Kidney glomerular epithelial cell (primary cell): ENCODE data around the gene SP9.

Source experiments
- DNase-seq: peaks from one replicate; lab custom pipeline; 2025; lab: John Stamatoyannopoulos, UW

SP9 gene

DNA sequence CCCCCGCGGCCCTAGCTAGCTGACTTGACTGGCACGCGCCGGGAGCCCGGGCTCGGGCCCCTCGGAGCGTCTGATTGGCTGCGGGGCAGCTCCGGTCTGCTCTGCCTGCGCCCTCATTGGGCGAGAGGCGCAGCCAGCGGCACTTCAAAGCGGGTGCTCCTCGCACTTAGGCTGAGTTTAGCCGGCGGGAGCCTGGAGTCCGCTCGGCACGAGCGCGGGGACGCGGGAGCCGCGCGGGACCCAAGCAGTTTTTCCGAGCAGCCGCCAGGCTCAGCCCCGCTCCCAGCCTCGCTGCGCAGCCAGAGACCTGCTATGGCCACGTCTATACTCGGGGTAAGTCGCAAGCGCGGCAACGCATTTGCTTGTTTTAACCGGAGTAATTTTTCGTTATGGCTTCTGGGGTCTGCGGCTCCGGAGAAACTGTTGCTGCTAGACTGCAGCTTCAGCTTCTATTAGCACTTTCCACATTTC, at the start of gene SP9:
TSS of gene SP9 (plus strand) at position 174 of the 471 bp plus-strand sequence. CDS start at position 313, 139 bp downstream.
- no peak for DNase-seq

DNA sequence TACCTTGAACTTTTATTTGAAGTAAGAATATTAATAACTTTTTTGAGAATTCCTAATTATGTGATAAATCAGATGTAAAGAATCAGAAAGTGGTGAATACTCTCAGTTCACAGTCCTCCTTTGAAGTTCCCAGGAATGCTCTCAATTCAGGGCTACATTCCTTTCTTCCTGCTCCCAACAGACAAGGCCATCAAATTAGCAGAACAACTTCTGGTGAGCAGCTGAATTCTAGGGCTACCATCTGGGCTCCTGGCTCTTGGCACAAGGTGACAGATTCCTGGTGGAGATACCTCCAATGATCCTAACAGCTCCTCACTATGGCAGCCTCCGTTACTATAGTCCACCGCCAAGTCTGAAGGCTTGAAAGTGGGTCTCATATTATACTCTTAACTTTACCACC, 48.6 kb upstream of the SP9 start:
- no peak for DNase-seq

- no peak for DNase-seq
These were observed 41.8 kb upstream of the SP9 start for GRCh38 chr2:174292908-174293307.

- no peak for DNase-seq
These were observed 34.6 kb upstream of the SP9 start for GRCh38 chr2:174300114-174300513.

- DNase-seq, result no peak
These were observed 22.0 kb upstream of the SP9 start for GRCh38 chr2:174312581-174313234.

GRCh38 chr2:174322149-174322548, 12.6 kb upstream of the SP9 start:
- DNase-seq, result no peak

DNA sequence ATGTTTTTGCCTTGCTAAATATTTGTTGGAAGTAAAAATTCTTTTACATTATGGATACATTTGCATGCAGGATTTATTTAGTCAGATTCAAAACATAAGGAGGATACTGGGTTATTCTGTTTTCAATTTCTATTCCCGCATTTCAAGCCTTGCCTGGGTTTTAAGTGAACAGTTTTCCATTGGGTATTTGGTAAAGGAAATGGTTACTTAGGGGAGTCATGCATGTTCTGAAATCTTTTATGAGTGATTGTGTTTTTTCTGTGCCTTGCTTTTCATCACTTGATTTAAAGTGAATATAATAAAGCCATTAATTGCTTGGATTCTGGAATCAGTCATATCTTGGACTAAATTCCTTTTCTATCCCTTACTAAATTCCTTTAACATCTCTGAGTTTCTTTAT, 12.0 kb upstream of the SP9 start:
- no peak for DNase-seq

- no peak for DNase-seq
These were observed 10.2 kb upstream of the SP9 start for GRCh38 chr2:174324530-174324929.

- no peak for DNase-seq
These were observed 9.2 kb upstream of the SP9 start for GRCh38 chr2:174325373-174326160.

GRCh38 chr2:174326161-174327020, 8.4 kb upstream of the SP9 start:
- DNase-seq, result no peak

DNA sequence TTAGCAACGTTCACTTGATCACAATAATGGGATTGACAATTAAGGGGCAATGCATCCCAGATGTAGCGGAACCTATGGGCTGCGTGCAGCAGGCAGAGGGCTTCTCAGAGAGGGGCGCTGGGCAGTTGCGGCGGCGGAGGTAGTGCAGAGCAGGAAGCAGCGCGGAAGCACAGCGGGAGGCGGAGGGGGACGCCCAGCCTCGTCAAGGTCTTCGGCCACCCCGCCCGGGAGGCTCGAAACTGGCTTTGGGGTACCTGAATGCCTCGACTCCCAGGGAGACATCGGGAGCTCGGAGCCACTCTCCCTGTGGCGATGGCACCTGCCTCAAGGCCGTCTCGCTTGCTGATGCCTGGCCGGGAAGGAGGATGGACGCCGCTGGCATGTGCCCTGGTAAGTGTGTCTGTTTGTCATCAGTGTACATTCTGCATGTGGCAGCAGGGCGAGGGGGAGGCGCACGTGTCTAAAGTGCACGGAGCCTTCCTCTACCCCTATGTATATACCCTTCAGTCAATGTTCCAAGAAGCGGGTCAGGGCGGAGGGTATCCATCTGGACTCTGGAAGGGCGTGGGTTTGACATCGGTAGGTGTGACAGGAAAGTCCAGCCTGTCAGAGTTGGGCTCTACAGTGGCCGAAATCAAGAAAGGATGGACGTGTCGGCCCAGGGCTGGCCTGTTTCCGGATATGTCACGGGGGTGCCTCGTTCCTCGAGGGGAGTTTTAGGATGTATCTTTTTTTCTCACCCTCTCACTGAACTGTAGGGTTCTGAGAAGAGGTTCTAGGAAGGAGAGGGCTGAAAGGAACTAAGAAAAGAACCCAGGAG, 7.5 kb upstream of the SP9 start:
- no peak for DNase-seq

- DNase-seq, result no peak
These were observed 7.0 kb upstream of the SP9 start for GRCh38 chr2:174327841-174328113.

DNA sequence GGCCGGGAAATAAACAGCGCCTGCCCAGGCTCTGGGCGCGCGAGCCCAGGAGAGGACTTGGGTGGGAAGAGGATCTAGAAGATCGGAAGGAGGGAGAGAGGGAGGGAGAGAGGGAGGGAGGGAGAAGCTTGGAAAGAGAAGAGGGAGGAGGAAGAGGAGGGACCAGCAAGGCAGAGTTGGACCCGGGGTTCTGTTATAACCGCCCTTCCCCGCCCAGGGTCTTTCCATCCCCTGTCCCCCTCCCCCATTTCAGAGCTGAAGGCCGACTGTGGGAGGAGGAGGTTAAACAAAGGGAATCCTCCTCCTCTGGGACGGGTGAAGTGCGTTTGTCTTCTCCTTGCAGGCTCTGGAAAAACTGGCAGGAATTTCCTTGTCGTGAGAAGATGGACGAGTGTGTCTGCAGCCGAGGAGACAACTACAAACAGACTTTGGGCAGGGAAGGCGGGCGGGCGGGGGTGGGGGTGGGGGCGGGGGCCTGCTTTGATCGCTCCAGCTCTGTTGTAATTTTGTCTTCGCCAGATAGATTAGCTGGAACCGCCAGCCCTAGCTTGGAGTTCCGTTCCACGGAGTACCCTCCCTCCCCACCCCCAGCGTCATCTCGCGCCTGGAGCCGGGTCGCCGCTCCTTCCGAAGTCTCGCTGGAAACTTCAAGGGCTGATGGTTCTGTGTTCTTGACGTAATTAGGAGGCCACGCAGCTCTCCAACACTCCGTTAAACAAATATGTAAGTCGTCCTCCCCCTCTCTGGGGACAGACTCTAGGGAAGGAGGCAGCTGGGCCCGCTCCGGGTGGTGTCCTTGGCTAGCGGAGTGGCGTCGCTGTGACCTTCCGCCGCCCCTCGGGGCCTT, 6.4 kb upstream of the SP9 start:
- no peak for DNase-seq

GRCh38 chr2:174328961-174329715, 5.6 kb upstream of the SP9 start:
- DNase-seq, result no peak

DNA sequence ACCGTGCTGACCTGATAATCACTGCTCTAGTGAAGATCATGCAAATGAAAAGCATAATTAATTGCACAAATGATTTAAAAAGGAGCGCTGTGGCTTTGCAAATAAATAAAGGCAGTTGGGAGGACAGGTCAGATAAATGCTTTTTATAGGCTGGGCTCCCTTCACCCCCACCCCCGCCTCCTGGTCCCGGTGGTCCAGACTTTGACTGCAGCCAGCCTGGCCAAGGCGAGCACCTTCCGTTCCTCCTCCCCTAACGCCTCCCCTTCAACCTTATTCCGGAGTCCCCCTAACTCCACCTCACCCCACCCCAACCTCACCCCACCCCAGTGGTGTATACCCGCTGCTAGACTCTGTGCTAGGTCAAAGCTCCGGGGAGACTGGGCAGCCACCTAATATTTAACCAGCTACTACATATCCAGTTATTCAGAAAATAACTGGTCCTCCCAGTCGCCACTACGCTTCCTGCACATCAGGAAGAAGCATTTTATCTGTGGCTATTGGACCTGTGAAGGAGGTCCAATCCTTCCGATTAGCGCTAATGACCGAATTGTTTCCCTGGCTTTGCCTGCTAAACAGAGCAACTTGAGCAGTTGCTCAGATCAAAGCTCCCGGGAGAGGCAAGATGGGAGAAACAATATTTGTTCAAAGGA, 3.7 kb upstream of the SP9 start:
- no peak for DNase-seq

DNA sequence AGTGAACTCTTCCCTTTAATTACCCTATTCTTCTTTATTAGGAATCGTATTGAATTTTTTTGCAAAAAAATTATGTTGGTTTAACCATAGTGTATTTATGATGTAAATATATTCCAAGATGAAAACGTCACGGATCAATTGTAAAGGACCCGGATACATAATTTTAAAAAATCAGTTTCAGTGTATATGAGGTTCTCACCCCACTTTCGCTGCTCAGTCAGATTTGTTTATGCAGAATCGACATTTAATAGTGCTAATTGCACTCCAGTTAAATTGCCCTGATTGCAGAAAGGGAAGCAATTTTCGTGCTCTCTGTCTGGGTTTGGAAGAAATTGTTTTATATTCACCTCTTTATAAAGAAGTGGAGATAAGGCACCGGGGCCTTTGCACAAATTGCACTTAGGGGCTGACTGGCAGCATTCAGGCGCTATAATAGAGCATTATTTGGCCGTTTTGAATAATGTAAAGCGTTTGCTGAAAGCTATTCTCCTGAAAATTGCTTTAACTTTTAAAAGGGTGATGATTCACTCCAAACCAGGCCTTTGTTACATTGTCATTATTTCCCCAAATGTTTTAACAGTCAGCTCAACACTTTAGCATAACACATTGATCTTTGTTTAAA, 3.0 kb upstream of the SP9 start:
- no peak for DNase-seq

DNA sequence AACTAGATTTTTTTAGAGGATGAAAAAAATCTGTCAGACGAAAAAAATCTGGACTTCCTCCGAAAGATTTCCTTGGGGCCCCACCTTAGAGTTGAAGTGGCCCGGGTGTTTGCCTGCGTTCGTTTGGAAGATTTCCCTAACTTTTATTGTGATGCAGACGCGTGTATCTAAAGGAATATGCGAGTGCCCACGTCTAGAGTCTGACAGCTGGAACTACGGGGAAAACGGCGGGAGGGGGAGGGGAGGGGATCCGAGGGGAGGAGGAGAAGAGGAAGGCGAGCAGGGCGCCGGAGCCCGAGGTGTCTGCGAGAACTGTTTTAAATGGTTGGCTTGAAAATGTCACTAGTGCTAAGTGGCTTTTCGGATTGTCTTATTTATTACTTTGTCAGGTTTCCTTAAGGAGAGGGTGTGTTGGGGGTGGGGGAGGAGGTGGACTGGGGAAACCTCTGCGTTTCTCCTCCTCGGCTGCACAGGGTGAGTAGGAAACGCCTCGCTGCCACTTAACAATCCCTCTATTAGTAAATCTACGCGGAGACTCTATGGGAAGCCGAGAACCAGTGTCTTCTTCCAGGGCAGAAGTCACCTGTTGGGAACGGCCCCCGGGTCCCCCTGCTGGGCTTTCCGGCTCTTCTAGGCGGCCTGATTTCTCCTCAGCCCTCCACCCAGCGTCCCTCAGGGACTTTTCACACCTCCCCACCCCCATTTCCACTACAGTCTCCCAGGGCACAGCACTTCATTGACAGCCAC, 2.4 kb upstream of the SP9 start:
- DNase-seq, result no peak

DNA sequence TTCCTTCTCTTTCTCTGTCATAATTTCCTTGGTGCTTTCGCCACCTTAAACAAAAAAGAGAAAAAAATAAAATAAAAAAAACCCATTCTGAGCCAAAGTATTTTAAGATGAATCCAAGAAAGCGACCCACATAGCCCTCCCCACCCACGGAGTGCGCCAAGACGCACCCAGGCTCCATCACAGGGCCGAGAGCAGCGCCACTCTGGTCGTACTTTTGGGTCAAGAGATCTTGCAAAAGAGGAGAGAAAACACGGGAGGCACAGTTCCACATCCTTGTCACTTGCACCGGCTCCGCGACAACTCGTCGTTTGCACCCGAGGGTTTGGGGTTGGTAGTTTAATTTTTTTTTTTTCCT, 1.8 kb upstream of the SP9 start:
- no peak for DNase-seq
